ENCODE data around the gene PBX1. TPM values are rescaled to one million over a fixed set of nuclear protein-coding genes. Genes with fewer than 3 reads are reported as not detected.

Gene PBX1
- total and polyA plus RNA-seq, 2 donors from 2014 or later = 14.9 to 91.5 TPM

DNA sequence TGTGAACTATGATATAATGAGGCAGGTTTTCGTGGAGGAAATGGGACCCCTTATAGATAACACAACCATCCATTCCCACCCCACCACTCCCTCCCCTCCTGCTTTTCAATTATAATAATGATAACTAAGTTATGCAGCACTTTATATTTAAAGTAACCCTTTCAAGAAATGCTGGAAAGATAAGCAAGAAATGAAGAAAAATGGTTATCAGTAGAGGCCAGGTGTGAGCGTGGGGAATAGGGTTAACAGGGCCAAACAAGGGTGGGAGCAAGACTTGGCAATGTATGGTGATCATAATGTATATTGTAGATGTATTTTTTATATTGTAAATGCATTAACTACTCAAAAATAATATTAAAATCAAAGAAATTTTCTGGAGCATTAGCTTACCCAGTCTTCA, 133.4 kb downstream of the PBX1 start:
- Histone ChIP-seq H3K27ac (ENCODE audit: low read depth in 2 of 2, low read length in 2 of 2) (no peak overlapping the region), H3K27me3 (ENCODE audit: control insufficient read depth, insufficient read depth, low read length) (no peaks in the 10 kb centered on the region), H3K9ac (ENCODE audit: low read length in 3 of 3) (no peak overlapping the region), H3K4me1 (ENCODE audit: control insufficient read depth in 2 of 3, insufficient read depth in 2 of 3, low read depth in 1 of 3, low read length in 3 of 3) (peaks cover 0 to 9% (median 2%) of the 10 kb centered on the region in 3 donors), H3K4me3 (ENCODE audit: low read length in 3 of 3) (no peak overlapping the region), H3K36me3 (ENCODE audit: control insufficient read depth in 2 of 3, insufficient read depth in 3 of 3, low read length in 3 of 3) (no peaks in the 10 kb centered on the region), H3K9me3 (ENCODE audit: control insufficient read depth in 2 of 3, insufficient read depth in 1 of 3, low read length in 3 of 3) (no peaks in the 10 kb centered on the region)
- intact Hi-C loops (cut with DNase I) = no loop called here
- FAIRE-seq (no peak), DNase-seq (no peak)
- TF ChIP-seq, protein P1, sequence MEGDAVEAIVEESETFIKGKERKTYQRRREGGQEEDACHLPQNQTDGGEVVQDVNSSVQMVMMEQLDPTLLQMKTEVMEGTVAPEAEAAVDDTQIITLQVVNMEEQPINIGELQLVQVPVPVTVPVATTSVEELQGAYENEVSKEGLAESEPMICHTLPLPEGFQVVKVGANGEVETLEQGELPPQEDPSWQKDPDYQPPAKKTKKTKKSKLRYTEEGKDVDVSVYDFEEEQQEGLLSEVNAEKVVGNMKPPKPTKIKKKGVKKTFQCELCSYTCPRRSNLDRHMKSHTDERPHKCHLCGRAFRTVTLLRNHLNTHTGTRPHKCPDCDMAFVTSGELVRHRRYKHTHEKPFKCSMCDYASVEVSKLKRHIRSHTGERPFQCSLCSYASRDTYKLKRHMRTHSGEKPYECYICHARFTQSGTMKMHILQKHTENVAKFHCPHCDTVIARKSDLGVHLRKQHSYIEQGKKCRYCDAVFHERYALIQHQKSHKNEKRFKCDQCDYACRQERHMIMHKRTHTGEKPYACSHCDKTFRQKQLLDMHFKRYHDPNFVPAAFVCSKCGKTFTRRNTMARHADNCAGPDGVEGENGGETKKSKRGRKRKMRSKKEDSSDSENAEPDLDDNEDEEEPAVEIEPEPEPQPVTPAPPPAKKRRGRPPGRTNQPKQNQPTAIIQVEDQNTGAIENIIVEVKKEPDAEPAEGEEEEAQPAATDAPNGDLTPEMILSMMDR (IDR thresholded peaks at IDR 0.05; ENCODE audit: borderline replicate concordance, extremely low read depth, insufficient read depth) = no peak

DNA sequence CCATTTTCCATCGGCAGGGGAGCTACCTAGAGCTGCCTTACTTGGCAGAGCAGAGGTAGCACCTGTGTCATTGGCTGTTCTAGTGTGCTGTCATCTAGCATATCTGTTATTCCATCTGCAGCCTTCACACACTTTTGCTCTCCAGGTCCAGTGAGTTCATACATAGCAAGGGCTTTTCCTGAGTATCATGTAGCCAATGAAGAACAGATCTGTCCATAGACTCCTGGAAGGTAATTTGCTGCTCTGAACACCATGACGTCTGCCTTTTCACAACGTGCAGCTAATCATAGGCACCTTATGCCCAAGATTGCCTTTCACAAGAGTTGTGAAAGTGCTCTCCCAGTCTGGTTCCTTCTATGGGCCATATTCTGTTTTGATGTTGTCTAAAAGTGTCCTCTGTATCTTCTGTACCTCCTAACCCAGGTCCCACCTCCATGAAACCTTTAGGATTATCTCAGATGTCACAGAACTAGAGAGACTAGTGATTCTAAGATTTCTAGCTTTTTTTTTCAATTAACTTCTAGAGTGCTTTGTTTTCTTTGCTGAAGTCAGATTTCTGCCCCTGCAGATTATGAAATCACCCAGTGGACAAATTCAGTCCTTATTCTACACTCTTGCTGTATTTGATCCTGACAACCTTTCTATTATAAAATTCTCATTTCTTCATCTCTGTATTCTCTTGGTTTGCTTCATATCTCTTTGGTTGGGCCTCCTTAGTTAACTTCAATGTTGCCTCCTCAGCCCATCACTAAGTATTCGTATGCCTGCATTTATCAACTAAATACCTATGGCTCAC, 134.8 kb downstream of the PBX1 start:
- no peak overlapping the region for H3K4me3 ChIP-seq (ENCODE audit: low read length in 3 of 3)
- DNase-seq (no peak), FAIRE-seq (no peak)
- H3K27me3 ChIP-seq (ENCODE audit: control insufficient read depth, insufficient read depth, low read length) = no peaks in the 10 kb centered on the region
- peaks cover 0 to 9% (median 2%) of the 10 kb centered on the region in 3 donors for H3K4me1 ChIP-seq (ENCODE audit: control insufficient read depth in 2 of 3, insufficient read depth in 2 of 3, low read depth in 1 of 3, low read length in 3 of 3)
- H3K36me3 ChIP-seq (ENCODE audit: control insufficient read depth in 2 of 3, insufficient read depth in 3 of 3, low read length in 3 of 3) = no peaks in the 10 kb centered on the region
- intact Hi-C loops (cut with DNase I) = no loop called here
- H3K27ac ChIP-seq (ENCODE audit: low read depth in 2 of 2, low read length in 2 of 2) = no peak overlapping the region
- H3K9me3 ChIP-seq (ENCODE audit: control insufficient read depth in 2 of 3, insufficient read depth in 1 of 3, low read length in 3 of 3) = no peaks in the 10 kb centered on the region
- H3K9ac ChIP-seq (ENCODE audit: low read length in 3 of 3) = no peak overlapping the region
- TF ChIP-seq, protein P1 (IDR thresholded peaks at IDR 0.05; ENCODE audit: borderline replicate concordance, extremely low read depth, insufficient read depth) = no peak

DNA sequence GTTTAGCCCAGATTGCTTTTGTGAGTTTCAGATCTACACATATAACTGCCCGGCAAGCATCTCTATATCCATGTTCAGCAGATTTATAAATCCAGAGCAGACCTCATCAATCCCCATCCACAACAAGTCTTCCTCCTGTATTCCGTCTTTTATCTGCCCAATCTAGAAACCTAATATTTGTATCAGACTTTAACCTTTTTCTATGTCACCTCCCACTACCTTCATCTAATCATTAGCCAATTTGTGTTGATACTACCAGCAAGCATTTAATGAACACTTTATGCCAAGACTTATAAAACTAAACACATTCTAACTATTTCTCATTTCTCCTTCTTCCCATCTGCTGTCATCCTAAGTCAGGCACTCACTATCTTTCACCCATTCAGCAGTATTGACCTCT, 135.5 kb downstream of the PBX1 start:
- no peak overlapping the region for H3K27ac ChIP-seq (ENCODE audit: low read depth in 2 of 2, low read length in 2 of 2)
- H3K9ac ChIP-seq (ENCODE audit: low read length in 3 of 3) = no peak overlapping the region
- FAIRE-seq (no peak), DNase-seq (no peak)
- H3K4me3 ChIP-seq (ENCODE audit: low read length in 3 of 3) = no peak overlapping the region
- intact Hi-C loops (cut with DNase I) = no loop called here
- no peaks in the 10 kb centered on the region for H3K27me3 ChIP-seq (ENCODE audit: control insufficient read depth, insufficient read depth, low read length)
- H3K36me3 ChIP-seq (ENCODE audit: control insufficient read depth in 2 of 3, insufficient read depth in 3 of 3, low read length in 3 of 3) = no peaks in the 10 kb centered on the region
- TF ChIP-seq, protein P1 (IDR thresholded peaks at IDR 0.05; ENCODE audit: borderline replicate concordance, extremely low read depth, insufficient read depth) = no peak
- H3K9me3 ChIP-seq (ENCODE audit: control insufficient read depth in 2 of 3, insufficient read depth in 1 of 3, low read length in 3 of 3) = no peaks in the 10 kb centered on the region
- peaks cover 0 to 9% (median 2%) of the 10 kb centered on the region in 3 donors for H3K4me1 ChIP-seq (ENCODE audit: control insufficient read depth in 2 of 3, insufficient read depth in 2 of 3, low read depth in 1 of 3, low read length in 3 of 3)

All from kidney (tissue), 14 donors.